HepG2 (cell line): ENCODE data around the gene NDC80. TPM values are rescaled to one million over a fixed set of nuclear protein-coding genes. Genes with fewer than 3 reads are reported as not detected.
A peak's percentile ranks its signal among the peaks of the same experiment; 100 is the strongest.

ENCODE experiments used
- ARNT ChIP-seq: fragments of 450-650 bp; IDR thresholded peaks from 2 replicates; pipeline ENCODE4 v1.6.1; 2017
- ATF1 ChIP-seq: IDR thresholded peaks from 2 replicates; pipeline ENCODE4 v1.6.1; 2016; ENCODE audit warnings: mild to moderate bottlenecking, control low read depth
- HNRNPK ChIP-seq: fragments of 200-400 bp; formaldehyde crosslinking; IDR thresholded peaks from 2 replicates; pipeline ENCODE4 v1.6.1; 2018; ENCODE audit warnings: low read length, low read depth, moderate library complexity, mild to moderate bottlenecking; ENCODE audit not compliant: poor library complexity, severe bottlenecking
- HOXA9 ChIP-seq: sonication (generic); formaldehyde crosslinking; IDR thresholded peaks from 2 replicates; pipeline ENCODE4 v1.8.1; 2022; ENCODE audit warnings: missing genetic modification reagents, mild to moderate bottlenecking, moderate library complexity, borderline replicate concordance
- KDM5A ChIP-seq: fragments of 200-600 bp; sonication (generic); IDR thresholded peaks from 2 replicates; pipeline ENCODE4 v1.7.0; 2018; ENCODE audit warnings: antibody characterized with exemption, mild to moderate bottlenecking, low read length, borderline replicate concordance
- MAFG ChIP-seq: sonication (generic); formaldehyde crosslinking; IDR thresholded peaks from 2 replicates; pipeline ENCODE4 v1.5.1; 2020; ENCODE audit warnings: mild to moderate bottlenecking, missing genetic modification reagents
- NAIF1 ChIP-seq: sonication (generic); formaldehyde crosslinking; IDR thresholded peaks from 2 replicates; pipeline ENCODE4 v1.5.0; 2020; ENCODE audit warnings: mild to moderate bottlenecking, missing genetic modification reagents, borderline replicate concordance
- NCOA1 ChIP-seq: sonication (generic); formaldehyde crosslinking; IDR thresholded peaks from 2 replicates; pipeline ENCODE4 v1.9.0; 2021; ENCODE audit warnings: missing genetic modification reagents
- NFIC ChIP-seq: IDR thresholded peaks from 2 replicates; pipeline ENCODE4 v1.6.1; 2012; ENCODE audit warnings: mild to moderate bottlenecking, low read length, inconsistent platforms
- NR2C2 ChIP-seq: sonication (generic); formaldehyde crosslinking; IDR thresholded peaks from 2 replicates; pipeline ENCODE4 v1.4.0; 2020; ENCODE audit warnings: missing genetic modification reagents, mild to moderate bottlenecking, moderate library complexity, borderline replicate concordance
- NR2F6 ChIP-seq, 2 experiments: IDR thresholded peaks; 2 replicates each; pipeline ENCODE4 v1.6.1; 2016; ENCODE audit warnings: antibody characterized with exemption in 1 of 2, mild to moderate bottlenecking in 1 of 2
- POGZ ChIP-seq: sonication (generic); formaldehyde crosslinking; IDR thresholded peaks from 2 replicates; pipeline ENCODE4 v1.4.0; 2020; ENCODE audit warnings: mild to moderate bottlenecking, missing genetic modification reagents
- RCOR2 ChIP-seq: IDR thresholded peaks from 2 replicates; pipeline ENCODE4 v1.6.1; 2016; ENCODE audit warnings: missing biosample characterization, missing genetic modification reagents
- REXO4 ChIP-seq: sonication (generic); formaldehyde crosslinking; IDR thresholded peaks from 2 replicates; pipeline ENCODE4 v1.8.0; 2022; ENCODE audit warnings: missing genetic modification reagents, mild to moderate bottlenecking, borderline replicate concordance
- SAFB2 ChIP-seq: sonication (generic); formaldehyde crosslinking; IDR thresholded peaks from 2 replicates; pipeline ENCODE4 v1.5.1; 2020; ENCODE audit warnings: missing genetic modification reagents, low read depth, mild to moderate bottlenecking, borderline replicate concordance
- TCF7 ChIP-seq: sonication (generic); IDR thresholded peaks from 2 replicates; pipeline ENCODE4 v1.6.1; 2016; ENCODE audit warnings: antibody characterized with exemption, low read depth
- ZNF296 ChIP-seq: sonication (generic); formaldehyde crosslinking; conservative IDR thresholded peaks from 2 replicates; pipeline ENCODE4 v1.5.0; 2020; ENCODE audit warnings: mild to moderate bottlenecking, missing genetic modification reagents
- ZNF430 ChIP-seq: sonication (generic); formaldehyde crosslinking; IDR thresholded peaks from 2 replicates; pipeline ENCODE4 v1.9.0; 2021; ENCODE audit warnings: mild to moderate bottlenecking, missing genetic modification reagents
- ZNF451 ChIP-seq: sonication (generic); formaldehyde crosslinking; IDR thresholded peaks from 2 replicates; pipeline ENCODE4 v1.5.0; 2020; ENCODE audit warnings: mild to moderate bottlenecking, missing genetic modification reagents
- ZNF550 ChIP-seq: sonication (generic); formaldehyde crosslinking; IDR thresholded peaks from 2 replicates; pipeline ENCODE4 v1.4.0; 2020; ENCODE audit warnings: mild to moderate bottlenecking, missing genetic modification reagents, borderline replicate concordance
- polyA plus RNA-seq, 8 experiments: library from polyadenylated mRNA; depleted of rRNA in 3 of 8; stranded (reverse) in 7 of 8; unstranded in 1 of 8; fragments of >200 nt; fragmentation: Illumina TruSeq in 4 of 8; extraction: Trizol in 4 of 8; gene quantifications; 2 replicates each; pipeline versions ENCODE4 v1.2.1 to v1.2.3, GENCODE V29; 2011 to 2016; ENCODE audit warnings: low read depth in 4 of 8, missing spikeins in 1 of 8, mixed read lengths in 1 of 8; ENCODE audit not compliant: insufficient read depth in 1 of 8
- total RNA-seq, 5 experiments: library from RNA; depleted of rRNA; stranded (reverse); fragments of >200 nt; fragmentation: Illumina TruSeq; extraction: Trizol; gene quantifications; 2 replicates each; pipeline ENCODE4 v1.2.3, GENCODE V29; 2016; ENCODE audit warnings: low read depth in 1 of 5
- TF ChIP-seq, protein P1 (sequence below): sonication (generic); formaldehyde crosslinking; IDR thresholded peaks from 2 replicates; pipeline ENCODE4 v1.5.0; 2020; ENCODE audit warnings: mild to moderate bottlenecking, missing genetic modification reagents, moderate library complexity
- TF ChIP-seq, protein P2 (sequence below): IDR thresholded peaks from 2 replicates; pipeline ENCODE4 v1.6.1; 2016; ENCODE audit warnings: missing biosample characterization, missing genetic modification reagents, low read depth
- TF ChIP-seq, protein P3 (sequence below): sonication (generic); formaldehyde crosslinking; IDR thresholded peaks from 2 replicates; pipeline ENCODE4 v1.8.0; 2022; ENCODE audit warnings: mild to moderate bottlenecking, missing genetic modification reagents, borderline replicate concordance
- TF ChIP-seq, protein P4 (sequence below): sonication (generic); formaldehyde crosslinking; IDR thresholded peaks from 2 replicates; pipeline ENCODE4 v1.4.0; 2020; ENCODE audit warnings: missing genetic modification reagents

NDC80 gene
- total and polyA plus RNA-seq, 2 of the 13 experiments (the other 11 are each of a cell fraction or from before 2014, with no cell fraction given) = 9.6 to 33.0 TPM

DNA sequence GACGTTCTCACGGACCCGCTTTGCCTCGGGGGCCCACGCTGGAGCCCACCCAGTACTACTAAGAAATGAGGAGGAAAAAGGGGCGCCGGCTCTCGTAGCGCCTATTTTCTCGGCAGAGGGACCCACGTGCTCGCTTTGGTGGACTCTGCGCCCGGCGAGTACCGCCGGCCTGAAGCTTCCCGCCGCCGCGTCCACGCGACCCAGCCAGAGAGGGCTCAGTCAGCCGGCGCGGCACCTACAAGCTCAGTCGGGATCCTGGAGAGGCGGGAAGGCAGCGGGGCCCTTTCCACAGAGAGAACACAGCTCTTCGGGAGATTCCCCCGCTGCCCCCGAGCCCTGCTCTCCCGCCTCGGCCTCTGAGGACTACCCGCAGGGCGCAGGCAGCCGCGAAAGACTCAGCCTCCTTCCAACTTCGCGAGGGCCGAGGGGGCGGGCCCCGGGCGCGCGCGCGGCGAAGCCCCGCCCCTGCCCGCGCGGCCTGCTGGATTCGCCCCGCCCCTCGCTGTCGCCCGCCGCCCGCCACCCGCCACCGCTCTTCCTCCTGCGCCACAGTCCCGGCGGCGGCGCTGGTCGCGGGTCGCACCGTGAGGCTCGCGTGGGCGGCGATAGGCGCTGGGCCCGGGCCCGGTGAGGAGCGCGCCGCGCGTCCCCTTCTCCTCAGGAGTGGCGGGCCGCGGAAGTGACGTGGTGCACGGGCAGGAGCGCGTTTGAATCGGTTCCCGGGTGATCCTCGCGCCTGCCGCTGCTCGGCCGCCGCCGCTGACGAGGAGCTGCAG, 84.0 kb downstream of the NDC80 start, which contains the start of gene SMCHD1 (continued):
- TF ChIP-seq, protein P1, sequence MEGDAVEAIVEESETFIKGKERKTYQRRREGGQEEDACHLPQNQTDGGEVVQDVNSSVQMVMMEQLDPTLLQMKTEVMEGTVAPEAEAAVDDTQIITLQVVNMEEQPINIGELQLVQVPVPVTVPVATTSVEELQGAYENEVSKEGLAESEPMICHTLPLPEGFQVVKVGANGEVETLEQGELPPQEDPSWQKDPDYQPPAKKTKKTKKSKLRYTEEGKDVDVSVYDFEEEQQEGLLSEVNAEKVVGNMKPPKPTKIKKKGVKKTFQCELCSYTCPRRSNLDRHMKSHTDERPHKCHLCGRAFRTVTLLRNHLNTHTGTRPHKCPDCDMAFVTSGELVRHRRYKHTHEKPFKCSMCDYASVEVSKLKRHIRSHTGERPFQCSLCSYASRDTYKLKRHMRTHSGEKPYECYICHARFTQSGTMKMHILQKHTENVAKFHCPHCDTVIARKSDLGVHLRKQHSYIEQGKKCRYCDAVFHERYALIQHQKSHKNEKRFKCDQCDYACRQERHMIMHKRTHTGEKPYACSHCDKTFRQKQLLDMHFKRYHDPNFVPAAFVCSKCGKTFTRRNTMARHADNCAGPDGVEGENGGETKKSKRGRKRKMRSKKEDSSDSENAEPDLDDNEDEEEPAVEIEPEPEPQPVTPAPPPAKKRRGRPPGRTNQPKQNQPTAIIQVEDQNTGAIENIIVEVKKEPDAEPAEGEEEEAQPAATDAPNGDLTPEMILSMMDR (CRISPR knock-in tag) = peak; percentile 9; the same call in 1 of the 2 replicates
- TF ChIP-seq, protein P2, sequence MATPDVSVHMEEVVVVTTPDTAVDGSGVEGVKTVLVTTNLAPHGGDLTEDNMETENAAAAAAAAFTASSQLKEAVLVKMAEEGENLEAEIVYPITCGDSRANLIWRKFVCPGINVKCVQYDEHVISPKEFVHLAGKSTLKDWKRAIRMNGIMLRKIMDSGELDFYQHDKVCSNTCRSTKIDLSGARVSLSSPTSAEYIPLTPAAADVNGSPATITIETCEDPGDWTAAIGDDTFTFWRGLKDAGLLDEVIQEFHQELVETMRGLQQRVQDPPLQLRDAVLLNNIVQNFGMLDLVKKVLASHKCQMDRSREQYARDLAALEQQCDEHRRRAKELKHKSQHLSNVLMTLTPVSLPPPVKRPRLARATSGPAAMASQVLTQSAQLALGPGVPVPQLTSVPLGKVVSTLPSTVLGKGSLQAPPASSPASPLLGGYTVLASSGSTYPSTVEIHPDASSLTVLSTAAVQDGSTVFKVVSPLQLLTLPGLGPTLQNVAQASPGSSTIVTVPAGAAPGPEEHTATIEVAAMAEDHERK (CRISPR knock-in tag) = no peak
- TF ChIP-seq NAIF1 (CRISPR knock-in tag) = peak; percentile 46; the same call in 1 of the 2 replicates
- peak; percentile 16; the same call in 1 of the 2 replicates for TF ChIP-seq SAFB2 (CRISPR knock-in tag)
- peak; percentile 8; the same call in 1 of the 2 replicates for TF ChIP-seq ATF1 (CRISPR knock-in tag)
- no peak for TF ChIP-seq NFIC
- TF ChIP-seq HOXA9 (CRISPR knock-in tag) = peak; percentile 62; the same call in 1 of the 2 replicates
- no peak for TF ChIP-seq ARNT
- no peak for TF ChIP-seq KDM5A
- no peak for TF ChIP-seq NR2F6 (IDR thresholded peaks at IDR 0.05)
- TF ChIP-seq NR2F6 (CRISPR knock-in tag; IDR thresholded peaks at IDR 0.05) = no peak; the same call in 1 of the 2 replicates
- no peak for TF ChIP-seq RCOR2
- TF ChIP-seq ZNF550 (CRISPR knock-in tag) = no peak
- TF ChIP-seq ZNF296 (CRISPR knock-in tag) = no peak
- TF ChIP-seq MAFG = no peak
- TF ChIP-seq REXO4 = no peak
- peak; percentile 41; the same call in 1 of the 2 replicates for TF ChIP-seq POGZ (CRISPR knock-in tag)
- TF ChIP-seq, protein P3, sequence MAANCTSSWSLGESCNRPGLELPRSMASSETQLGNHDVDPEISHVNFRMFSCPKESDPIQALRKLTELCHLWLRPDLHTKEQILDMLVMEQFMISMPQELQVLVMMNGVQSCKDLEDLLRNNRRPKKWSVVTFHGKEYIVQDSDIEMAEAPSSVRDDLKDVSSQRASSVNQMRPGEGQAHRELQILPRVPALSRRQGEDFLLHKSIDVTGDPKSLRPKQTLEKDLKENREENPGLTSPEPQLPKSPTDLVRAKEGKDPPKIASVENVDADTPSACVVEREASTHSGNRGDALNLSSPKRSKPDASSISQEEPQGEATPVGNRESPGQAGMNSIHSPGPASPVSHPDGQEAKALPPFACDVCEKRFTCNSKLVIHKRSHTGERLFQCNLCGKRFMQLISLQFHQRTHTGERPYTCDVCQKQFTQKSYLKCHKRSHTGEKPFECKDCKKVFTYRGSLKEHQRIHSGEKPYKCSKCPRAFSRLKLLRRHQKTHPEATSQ (CRISPR knock-in tag) = peak; percentile 23; the same call in 1 of the 2 replicates
- TF ChIP-seq NCOA1 = peak; percentile 73; the same call in 1 of the 2 replicates
- peak; percentile 66; the same call in 1 of the 2 replicates for TF ChIP-seq ZNF451
- 0 out of 2 replicates have a peak, but pooled peaks have one; percentile 38 for TF ChIP-seq ZNF430 (CRISPR knock-in tag)
- TF ChIP-seq TCF7 = no peak
- TF ChIP-seq NR2C2 (CRISPR knock-in tag) = peak; percentile 91
- TF ChIP-seq, protein P4, sequence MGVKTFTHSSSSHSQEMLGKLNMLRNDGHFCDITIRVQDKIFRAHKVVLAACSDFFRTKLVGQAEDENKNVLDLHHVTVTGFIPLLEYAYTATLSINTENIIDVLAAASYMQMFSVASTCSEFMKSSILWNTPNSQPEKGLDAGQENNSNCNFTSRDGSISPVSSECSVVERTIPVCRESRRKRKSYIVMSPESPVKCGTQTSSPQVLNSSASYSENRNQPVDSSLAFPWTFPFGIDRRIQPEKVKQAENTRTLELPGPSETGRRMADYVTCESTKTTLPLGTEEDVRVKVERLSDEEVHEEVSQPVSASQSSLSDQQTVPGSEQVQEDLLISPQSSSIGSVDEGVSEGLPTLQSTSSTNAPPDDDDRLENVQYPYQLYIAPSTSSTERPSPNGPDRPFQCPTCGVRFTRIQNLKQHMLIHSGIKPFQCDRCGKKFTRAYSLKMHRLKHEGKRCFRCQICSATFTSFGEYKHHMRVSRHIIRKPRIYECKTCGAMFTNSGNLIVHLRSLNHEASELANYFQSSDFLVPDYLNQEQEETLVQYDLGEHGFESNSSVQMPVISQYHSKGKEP (CRISPR knock-in tag) = no peak; the same call in 1 of the 2 replicates
- no peak for TF ChIP-seq HNRNPK
